HEK293 (cell line): ENCODE data around the gene AP1G2.
A peak's percentile ranks its signal among the peaks of the same experiment; 100 is the strongest.

ENCODE experiments used
- GLI2 ChIP-seq: fragments of 450-650 bp; formaldehyde crosslinking; IDR thresholded peaks from 2 replicates; pipeline ENCODE4; 2017; ENCODE audit warnings: missing biosample characterization, missing genetic modification characterization, low read depth, borderline replicate concordance
- MZF1 ChIP-seq: fragments of 450-650 bp; formaldehyde crosslinking; IDR thresholded peaks from 2 replicates; pipeline ENCODE4 v1.5.1; 2017; ENCODE audit warnings: missing biosample characterization, missing genetic modification characterization, borderline replicate concordance
- OVOL3 ChIP-seq: fragments of 450-650 bp; formaldehyde crosslinking; IDR thresholded peaks from 2 replicates; pipeline ENCODE4 v1.5.1; 2016; ENCODE audit warnings: missing biosample characterization, missing genetic modification characterization
- PRDM6 ChIP-seq: fragments of 450-650 bp; formaldehyde crosslinking; IDR thresholded peaks from 2 replicates; pipeline ENCODE4 v1.5.1; 2017; ENCODE audit warnings: missing biosample characterization, missing genetic modification characterization
- SCRT2 ChIP-seq: fragments of 450-650 bp; formaldehyde crosslinking; IDR thresholded peaks from 2 replicates; pipeline ENCODE4 v1.5.1; 2016; ENCODE audit warnings: missing biosample characterization, missing genetic modification characterization
- ZBTB21 ChIP-seq: fragments of 450-650 bp; formaldehyde crosslinking; IDR thresholded peaks from 2 replicates; pipeline ENCODE4 v1.5.1; 2017; ENCODE audit warnings: missing biosample characterization, missing genetic modification characterization
- ZBTB49 ChIP-seq: fragments of 450-650 bp; formaldehyde crosslinking; IDR thresholded peaks from 2 replicates; pipeline ENCODE4 v1.5.1; 2016; ENCODE audit warnings: missing biosample characterization, missing genetic modification characterization, low read depth
- ZNF155 ChIP-seq: fragments of 450-650 bp; formaldehyde crosslinking; IDR thresholded peaks from 2 replicates; pipeline ENCODE4 v1.5.1; 2016; ENCODE audit warnings: missing biosample characterization, missing genetic modification characterization
- ZNF16 ChIP-seq: fragments of 450-650 bp; formaldehyde crosslinking; IDR thresholded peaks from 2 replicates; pipeline ENCODE4 v1.5.1; 2016; ENCODE audit warnings: low read depth, missing biosample characterization, missing genetic modification characterization
- ZNF350 ChIP-seq: fragments of 450-650 bp; formaldehyde crosslinking; IDR thresholded peaks from 2 replicates; pipeline ENCODE4 v1.5.0; 2017; ENCODE audit warnings: missing biosample characterization, mild to moderate bottlenecking, missing genetic modification characterization
- ZNF394 ChIP-seq: fragments of 450-650 bp; formaldehyde crosslinking; IDR thresholded peaks from 2 replicates; pipeline ENCODE4 v1.5.1; 2016; ENCODE audit warnings: missing biosample characterization, missing genetic modification characterization, mild to moderate bottlenecking, moderate library complexity, borderline replicate concordance
- ZNF416 ChIP-seq: fragments of 450-650 bp; formaldehyde crosslinking; IDR thresholded peaks from 2 replicates; pipeline ENCODE4 v1.5.1; 2016; ENCODE audit warnings: missing biosample characterization, missing genetic modification characterization
- ZNF585B ChIP-seq: fragments of 450-650 bp; formaldehyde crosslinking; IDR thresholded peaks from 2 replicates; pipeline ENCODE4 v1.5.1; 2016; ENCODE audit warnings: missing biosample characterization, missing genetic modification characterization
- ZNF658 ChIP-seq: fragments of 450-650 bp; formaldehyde crosslinking; IDR thresholded peaks from 2 replicates; pipeline ENCODE4; 2016; ENCODE audit warnings: missing biosample characterization, missing genetic modification characterization
- ZNF837 ChIP-seq: fragments of 450-650 bp; formaldehyde crosslinking; IDR thresholded peaks from 2 replicates; pipeline ENCODE4 v1.5.1; 2016; ENCODE audit warnings: missing biosample characterization, missing genetic modification characterization
- TF ChIP-seq, protein P1 (sequence below): IDR thresholded peaks from 2 replicates; pipeline ENCODE4 v1.6.1; 2011; ENCODE audit warnings: mild to moderate bottlenecking, low read depth, low read length, borderline replicate concordance
- TF ChIP-seq, protein P2 (sequence below): fragments of 450-650 bp; formaldehyde crosslinking; IDR thresholded peaks from 2 replicates; pipeline ENCODE4 v1.5.1; 2017; ENCODE audit warnings: missing biosample characterization, missing genetic modification characterization
- TF ChIP-seq, protein P3 (sequence below): fragments of 450-650 bp; formaldehyde crosslinking; IDR thresholded peaks from 2 replicates; pipeline ENCODE4 v1.5.1; 2017; ENCODE audit warnings: missing biosample characterization, missing genetic modification characterization
- TF ChIP-seq, protein P4 (sequence below): fragments of 450-650 bp; formaldehyde crosslinking; IDR thresholded peaks from 2 replicates; pipeline ENCODE4 v1.5.1; 2016; ENCODE audit warnings: missing biosample characterization, missing genetic modification characterization
- TF ChIP-seq, protein P5 (sequence below): fragments of 450-650 bp; formaldehyde crosslinking; IDR thresholded peaks from 2 replicates; pipeline ENCODE4 v1.5.1; 2016; ENCODE audit warnings: missing biosample characterization, missing genetic modification characterization
- TF ChIP-seq, protein P6 (sequence below): fragments of 450-650 bp; formaldehyde crosslinking; IDR thresholded peaks from 2 replicates; pipeline ENCODE4 v1.5.1; 2017; ENCODE audit warnings: missing biosample characterization, mild to moderate bottlenecking, missing genetic modification characterization, moderate library complexity

Gene AP1G2

DNA sequence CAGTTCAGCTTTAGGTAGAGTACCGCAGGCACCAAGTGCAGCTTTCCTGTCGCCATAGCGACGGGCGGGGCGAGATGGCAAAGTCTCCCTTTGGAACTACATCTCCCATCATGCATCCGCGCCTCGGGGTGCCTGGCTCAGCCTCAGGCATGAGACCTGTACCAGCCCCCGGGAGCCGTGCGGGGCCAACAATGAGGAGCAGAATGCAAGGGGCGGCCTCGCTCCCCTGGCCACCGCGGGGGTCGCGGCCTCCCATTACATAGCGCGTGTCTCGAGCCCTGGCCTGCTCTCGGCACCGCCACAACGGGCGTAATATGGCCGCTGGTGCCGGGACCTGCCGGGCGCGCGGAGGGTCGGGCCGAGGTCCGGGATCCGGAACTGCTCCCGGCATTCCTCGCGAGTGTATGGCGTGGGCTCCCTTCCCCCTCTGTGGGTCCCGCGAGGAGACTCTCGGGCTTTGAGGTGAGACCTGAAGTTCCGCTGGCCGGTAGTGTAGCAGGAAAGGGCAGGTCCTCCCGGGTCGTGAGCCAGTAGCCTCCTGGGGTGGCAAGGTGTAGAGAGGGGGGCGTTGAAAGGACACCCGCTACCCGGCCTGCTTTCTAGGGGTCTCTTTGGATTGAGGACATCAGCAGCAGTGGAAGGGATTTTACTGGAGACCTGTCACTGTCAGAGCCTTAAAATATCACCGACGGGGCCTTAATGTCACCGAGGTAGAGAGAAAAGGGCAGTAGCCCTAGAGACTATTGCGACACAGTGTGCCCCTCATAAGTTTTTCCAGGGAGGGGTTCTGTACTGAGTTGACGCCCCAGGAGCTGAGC lies 11.5 kb downstream of the AP1G2 start, which contains the start of gene THTPA (continued):
- TF ChIP-seq ZNF394 (tag by site-specific recombination) (peak; percentile 78), ZBTB21 (no peak), OVOL3 (tag by site-specific recombination) (no peak), SCRT2 (no peak), ZNF658 (no peak), GLI2 (tag by site-specific recombination) (no peak), ZNF16 (tag by site-specific recombination) (no peak), ZNF155 (tag by site-specific recombination) (no peak), ZNF350 (tag by site-specific recombination) (no peak), ZBTB49 (tag by site-specific recombination) (no peak), ZNF585B (no peak), MZF1 (no peak; the same call in 1 of the 2 replicates), ZNF416 (no peak), ZNF837 (no peak), PRDM6 (tag by site-specific recombination) (no peak)
- TF ChIP-seq, protein P1, sequence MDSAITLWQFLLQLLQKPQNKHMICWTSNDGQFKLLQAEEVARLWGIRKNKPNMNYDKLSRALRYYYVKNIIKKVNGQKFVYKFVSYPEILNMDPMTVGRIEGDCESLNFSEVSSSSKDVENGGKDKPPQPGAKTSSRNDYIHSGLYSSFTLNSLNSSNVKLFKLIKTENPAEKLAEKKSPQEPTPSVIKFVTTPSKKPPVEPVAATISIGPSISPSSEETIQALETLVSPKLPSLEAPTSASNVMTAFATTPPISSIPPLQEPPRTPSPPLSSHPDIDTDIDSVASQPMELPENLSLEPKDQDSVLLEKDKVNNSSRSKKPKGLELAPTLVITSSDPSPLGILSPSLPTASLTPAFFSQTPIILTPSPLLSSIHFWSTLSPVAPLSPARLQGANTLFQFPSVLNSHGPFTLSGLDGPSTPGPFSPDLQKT: no peak; the same call in 1 of the 2 replicates
- TF ChIP-seq, protein P2, sequence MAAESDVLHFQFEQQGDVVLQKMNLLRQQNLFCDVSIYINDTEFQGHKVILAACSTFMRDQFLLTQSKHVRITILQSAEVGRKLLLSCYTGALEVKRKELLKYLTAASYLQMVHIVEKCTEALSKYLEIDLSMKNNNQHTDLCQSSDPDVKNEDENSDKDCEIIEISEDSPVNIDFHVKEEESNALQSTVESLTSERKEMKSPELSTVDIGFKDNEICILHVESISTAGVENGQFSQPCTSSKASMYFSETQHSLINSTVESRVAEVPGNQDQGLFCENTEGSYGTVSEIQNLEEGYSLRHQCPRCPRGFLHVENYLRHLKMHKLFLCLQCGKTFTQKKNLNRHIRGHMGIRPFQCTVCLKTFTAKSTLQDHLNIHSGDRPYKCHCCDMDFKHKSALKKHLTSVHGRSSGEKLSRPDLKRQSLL (tag by site-specific recombination): no peak
- TF ChIP-seq, protein P3, sequence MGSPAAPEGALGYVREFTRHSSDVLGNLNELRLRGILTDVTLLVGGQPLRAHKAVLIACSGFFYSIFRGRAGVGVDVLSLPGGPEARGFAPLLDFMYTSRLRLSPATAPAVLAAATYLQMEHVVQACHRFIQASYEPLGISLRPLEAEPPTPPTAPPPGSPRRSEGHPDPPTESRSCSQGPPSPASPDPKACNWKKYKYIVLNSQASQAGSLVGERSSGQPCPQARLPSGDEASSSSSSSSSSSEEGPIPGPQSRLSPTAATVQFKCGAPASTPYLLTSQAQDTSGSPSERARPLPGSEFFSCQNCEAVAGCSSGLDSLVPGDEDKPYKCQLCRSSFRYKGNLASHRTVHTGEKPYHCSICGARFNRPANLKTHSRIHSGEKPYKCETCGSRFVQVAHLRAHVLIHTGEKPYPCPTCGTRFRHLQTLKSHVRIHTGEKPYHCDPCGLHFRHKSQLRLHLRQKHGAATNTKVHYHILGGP: no peak
- TF ChIP-seq, protein P4, sequence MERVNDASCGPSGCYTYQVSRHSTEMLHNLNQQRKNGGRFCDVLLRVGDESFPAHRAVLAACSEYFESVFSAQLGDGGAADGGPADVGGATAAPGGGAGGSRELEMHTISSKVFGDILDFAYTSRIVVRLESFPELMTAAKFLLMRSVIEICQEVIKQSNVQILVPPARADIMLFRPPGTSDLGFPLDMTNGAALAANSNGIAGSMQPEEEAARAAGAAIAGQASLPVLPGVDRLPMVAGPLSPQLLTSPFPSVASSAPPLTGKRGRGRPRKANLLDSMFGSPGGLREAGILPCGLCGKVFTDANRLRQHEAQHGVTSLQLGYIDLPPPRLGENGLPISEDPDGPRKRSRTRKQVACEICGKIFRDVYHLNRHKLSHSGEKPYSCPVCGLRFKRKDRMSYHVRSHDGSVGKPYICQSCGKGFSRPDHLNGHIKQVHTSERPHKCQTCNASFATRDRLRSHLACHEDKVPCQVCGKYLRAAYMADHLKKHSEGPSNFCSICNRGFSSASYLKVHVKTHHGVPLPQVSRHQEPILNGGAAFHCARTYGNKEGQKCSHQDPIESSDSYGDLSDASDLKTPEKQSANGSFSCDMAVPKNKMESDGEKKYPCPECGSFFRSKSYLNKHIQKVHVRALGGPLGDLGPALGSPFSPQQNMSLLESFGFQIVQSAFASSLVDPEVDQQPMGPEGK: peak; percentile 82; the same call in 1 of the 2 replicates
- TF ChIP-seq, protein P5, sequence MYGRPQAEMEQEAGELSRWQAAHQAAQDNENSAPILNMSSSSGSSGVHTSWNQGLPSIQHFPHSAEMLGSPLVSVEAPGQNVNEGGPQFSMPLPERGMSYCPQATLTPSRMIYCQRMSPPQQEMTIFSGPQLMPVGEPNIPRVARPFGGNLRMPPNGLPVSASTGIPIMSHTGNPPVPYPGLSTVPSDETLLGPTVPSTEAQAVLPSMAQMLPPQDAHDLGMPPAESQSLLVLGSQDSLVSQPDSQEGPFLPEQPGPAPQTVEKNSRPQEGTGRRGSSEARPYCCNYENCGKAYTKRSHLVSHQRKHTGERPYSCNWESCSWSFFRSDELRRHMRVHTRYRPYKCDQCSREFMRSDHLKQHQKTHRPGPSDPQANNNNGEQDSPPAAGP: peak; percentile 64
- TF ChIP-seq, protein P6, sequence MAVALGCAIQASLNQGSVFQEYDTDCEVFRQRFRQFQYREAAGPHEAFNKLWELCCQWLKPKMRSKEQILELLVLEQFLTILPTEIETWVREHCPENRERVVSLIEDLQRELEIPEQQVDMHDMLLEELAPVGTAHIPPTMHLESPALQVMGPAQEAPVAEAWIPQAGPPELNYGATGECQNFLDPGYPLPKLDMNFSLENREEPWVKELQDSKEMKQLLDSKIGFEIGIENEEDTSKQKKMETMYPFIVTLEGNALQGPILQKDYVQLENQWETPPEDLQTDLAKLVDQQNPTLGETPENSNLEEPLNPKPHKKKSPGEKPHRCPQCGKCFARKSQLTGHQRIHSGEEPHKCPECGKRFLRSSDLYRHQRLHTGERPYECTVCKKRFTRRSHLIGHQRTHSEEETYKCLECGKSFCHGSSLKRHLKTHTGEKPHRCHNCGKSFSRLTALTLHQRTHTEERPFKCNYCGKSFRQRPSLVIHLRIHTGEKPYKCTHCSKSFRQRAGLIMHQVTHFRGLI: peak; percentile 70
